GM18502 (cell line): Measurements from ENCODE around the gene SMAP2.
"Not testable (repeated sequence)": the region's sequence is repeated elsewhere in the genome, so short reads cannot be mapped to it uniquely, and the experiment has no call there.

Experiments used
- ATAC-seq: cut with Tn5 transposase; IDR thresholded peaks from one replicate; pipeline ENCODE4 v1.9.1; 2021; ENCODE audit warnings: mild to moderate bottlenecking; ENCODE audit not compliant: unreplicated experiment, poor library complexity

Gene SMAP2

GRCh38 chr1:40373323-40374283 is at the start of gene SMAP2:
TSS of gene SMAP2 (plus strand) at chr1:40373727. CDS start at chr1:40374121, 394 bp downstream.
- peak; percentile 73 for ATAC-seq

DNA sequence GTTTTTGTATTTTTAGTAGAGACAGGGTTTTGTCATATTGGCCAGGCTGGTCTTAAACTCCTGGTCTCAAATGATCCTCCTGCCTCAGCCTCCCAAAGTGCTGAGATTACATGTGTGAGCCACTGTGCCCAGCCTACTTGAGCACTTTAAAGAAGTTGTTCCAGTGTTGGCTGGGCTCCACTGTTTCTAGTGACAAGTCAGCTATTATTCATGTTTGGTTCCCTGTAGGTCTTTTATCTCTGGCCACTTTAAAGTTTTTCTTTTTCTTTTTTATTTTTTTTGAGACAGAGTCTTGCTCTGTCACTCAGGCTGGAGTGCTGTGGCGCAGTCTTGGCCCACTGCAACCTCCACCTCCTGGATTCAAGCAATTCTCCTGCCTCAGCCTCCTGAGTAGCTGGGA is 42.1 kb upstream of the SMAP2 start:
- not testable (repeated sequence) for ATAC-seq

- ATAC-seq, result no peak
Measured at GRCh38 chr1:40332695-40333094, 40.8 kb upstream of the SMAP2 start.

DNA sequence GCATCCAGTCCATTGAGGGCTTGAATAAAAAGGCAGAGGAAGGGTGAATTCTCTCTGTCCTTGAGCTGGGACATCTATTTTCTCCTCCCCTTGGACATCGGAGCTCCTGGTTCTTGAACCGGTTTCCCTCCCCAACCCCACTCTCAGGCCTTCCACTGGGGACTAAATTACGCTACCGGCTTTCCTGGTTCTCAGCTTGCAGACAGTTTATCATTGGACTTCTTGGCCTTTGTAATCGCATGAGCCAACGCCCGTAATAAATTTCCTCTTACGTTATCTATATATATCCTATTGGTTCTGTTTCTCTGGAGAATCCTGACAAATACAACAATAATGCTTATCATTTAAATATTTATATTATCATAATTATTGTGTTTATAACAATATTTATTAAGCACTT is 36.1 kb upstream of the SMAP2 start:
- ATAC-seq, result no peak

- peak; percentile 65 for ATAC-seq
Measured at GRCh38 chr1:40338745-40339419, 34.6 kb upstream of the SMAP2 start.

DNA sequence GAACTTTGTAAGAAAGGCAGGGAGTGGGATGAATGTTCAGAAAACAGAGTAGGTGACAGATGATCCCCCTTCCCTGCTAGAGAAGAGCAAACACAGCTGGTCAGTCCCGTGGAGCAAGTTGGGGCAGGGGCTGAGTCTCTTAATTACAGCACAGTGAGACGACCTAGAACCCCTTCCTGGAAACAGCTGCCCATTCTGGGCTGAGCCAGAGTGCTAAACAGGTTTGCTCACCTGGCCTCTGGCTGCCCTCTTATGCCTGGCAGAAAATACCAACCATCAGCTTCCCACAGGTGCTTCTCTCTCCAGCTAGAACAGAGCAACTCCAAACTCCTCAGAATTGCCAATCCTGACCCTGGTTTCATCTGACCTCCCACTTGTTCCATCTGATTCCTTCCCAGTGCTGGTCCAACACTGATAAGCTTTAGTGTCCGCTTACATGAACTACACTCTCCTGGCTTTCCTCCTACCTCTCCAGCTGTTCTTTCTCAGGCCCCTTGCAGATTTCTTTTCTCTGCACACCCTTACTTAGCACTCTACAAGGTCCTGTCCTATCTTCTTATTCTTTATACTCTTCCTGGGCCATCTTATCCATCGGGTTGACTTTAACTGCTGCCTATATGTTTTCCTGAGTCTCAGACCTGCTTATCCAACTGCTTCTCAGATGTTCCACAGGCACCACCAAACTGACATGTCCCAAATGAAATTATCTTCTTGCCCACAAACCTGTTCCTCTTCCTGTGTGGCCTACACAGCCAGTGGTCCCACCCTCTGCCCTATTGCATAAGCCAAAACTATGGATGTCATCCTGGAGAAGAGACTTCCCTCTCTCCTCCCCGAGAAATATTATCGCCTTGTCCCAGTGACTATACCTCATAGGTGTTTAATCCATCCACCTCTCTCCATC is 33.9 kb upstream of the SMAP2 start:
- ATAC-seq, result no peak

GRCh38 chr1:40341491-40342380 is 31.8 kb upstream of the SMAP2 start:
- ATAC-seq, result no peak

DNA sequence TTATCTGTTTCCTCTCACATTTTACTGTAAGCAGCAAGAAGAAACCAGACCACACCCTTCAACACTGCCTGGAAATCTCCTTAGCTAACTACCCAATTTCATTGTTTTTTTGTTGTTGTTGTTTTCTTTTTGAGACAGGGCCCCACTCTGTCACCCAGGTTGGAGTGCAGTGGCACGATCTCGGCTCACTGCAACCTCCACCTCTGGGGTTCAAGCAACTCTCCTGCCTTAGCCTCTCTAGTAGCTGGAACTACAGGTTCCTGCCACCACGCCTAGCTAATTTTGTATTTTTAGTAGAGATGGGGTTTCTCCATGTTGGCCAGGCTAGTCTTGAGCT is 31.2 kb upstream of the SMAP2 start:
- not testable (repeated sequence) for ATAC-seq

- no peak for ATAC-seq
Measured at GRCh38 chr1:40344597-40344996, 28.9 kb upstream of the SMAP2 start.

DNA sequence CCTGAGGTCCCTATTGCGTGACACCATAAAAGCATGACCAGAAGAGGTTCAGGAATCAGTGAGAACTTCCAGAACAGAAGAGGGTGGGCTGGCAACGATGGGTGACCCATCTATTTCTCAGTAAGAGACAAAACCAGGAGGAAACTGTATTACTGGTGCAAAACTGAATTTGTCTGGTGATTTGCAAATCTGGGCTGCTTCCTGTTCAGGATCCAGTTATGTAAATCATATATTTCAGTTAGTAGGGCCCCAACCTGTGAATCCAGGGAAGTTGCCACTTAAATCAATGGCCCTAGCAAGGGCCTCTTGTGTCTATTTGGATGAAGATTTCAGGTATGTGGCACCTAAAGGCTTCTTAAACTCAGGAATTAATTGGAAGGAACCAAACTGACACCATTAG is 23.1 kb upstream of the SMAP2 start:
- no peak for ATAC-seq

DNA sequence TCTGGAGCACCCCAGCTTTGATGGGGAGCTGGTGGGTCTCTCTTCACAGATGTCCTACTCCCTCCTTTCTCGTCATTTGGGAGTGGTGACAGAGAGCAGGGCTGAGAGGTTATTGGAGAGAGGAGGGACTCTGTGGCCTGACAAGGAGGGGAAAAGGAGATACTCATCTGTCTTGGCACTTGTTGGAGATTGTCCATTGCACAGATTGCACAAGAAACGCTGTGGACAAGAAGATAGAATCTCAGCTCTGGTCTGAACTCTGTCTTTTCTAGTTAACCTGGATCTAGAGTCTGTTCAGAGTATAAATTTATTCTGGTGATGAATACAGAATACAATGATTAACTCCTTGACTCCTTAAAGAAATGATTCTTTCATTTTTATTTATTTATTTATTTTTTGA is 22.4 kb upstream of the SMAP2 start:
- ATAC-seq, result no peak

DNA sequence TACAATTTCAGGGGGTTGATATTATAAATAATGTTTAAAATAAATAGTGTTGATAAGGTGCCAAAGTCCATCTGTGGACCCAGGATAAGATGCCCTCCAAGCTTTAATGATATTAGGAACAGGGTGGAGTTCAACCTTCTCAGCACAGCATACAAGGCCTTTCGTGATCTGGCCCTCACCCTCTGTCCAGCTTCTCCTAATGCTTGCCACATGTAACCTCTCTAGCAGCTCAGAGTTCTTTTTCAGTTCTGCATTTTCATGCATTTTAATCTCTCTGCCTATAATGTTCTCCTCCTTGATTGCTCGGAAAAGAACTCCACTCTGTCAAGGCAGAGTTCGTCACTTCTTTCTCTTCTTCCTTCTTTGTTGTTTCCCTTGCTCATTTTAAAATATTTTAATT is 21.4 kb upstream of the SMAP2 start:
- no peak for ATAC-seq

DNA sequence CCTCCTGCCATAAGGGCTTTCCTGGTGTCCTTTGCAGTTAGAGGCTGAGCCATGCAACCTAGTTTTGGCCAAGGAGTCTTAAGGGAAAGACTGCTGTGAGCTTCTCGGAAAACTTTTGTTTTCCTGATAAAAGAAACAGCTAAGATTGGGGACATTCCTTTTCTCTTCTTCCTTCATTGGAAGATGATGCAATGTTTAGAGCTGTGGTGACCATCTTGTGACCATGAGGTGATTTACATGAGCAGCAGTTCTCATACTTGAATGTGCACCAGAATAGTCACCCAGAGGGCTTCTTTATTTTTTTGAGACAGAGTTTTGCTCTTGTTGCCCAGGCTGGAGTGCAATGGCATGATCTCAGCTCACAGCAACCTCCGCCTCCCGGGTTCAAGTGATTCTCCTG is 20.4 kb upstream of the SMAP2 start:
- ATAC-seq, result no peak

GRCh38 chr1:40357625-40358024 is 15.9 kb upstream of the SMAP2 start:
- no peak for ATAC-seq

- ATAC-seq, result no peak
Measured at GRCh38 chr1:40360631-40361030, 12.9 kb upstream of the SMAP2 start.

DNA sequence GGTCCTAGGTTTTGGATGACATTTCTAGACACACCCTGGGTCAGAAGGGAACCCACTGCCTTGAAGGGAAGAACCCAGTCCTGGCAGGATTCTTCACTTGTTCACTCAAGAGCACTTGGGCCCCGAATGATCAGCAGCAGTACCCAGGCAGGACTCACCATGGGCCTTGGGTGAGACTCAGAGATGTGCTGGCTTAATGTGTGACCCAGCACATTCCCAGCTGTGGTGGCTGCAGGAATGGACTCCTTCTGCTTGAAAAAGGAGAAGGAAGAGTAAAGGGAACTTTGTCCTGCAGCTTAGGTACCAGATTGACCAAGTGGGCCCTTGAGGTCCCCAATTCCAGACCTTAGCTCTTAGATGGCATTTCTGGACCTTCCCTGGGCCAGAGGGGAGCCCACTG is 12.3 kb upstream of the SMAP2 start:
- no peak for ATAC-seq

DNA sequence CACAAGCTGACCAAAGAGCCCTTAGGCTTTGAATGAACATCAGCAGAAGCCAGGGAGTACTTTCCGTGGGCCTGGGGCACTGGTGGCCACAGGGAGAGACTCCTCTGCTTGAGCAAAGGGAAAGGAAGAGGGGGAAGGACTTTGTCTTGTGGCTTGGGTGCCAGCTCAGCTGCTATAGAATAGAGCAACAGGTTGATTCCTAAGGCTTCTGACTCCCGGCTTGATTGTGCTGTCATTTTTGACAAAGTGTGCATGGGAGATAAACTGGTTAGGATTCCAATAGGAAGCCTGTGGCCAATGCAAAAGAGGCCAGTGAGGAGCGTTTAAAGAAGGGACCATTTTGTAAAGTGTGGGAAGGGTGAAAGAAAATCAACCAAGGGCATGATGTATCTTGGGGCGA is 11.9 kb upstream of the SMAP2 start:
- no peak for ATAC-seq

GRCh38 chr1:40362199-40362598 is 11.3 kb upstream of the SMAP2 start:
- ATAC-seq, result no peak

DNA sequence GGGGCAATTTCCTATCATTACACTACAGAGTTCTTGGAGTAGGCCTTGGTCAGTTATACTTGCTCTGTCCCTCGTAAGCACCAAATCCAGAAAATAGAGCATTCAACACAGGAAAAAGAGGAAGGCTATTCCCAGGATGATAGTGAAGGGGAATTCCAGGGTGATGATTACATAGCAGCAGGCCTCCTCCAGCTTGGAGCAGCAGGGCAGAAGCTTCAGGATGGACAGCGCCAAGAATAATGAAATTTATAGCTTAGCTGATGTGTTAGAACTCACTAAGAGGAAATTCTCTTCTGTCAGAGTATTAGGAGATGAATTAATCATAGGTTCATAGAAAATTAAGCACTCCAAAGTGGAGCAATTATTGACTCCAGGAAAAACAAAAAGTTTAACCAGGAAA is 10.8 kb upstream of the SMAP2 start:
- ATAC-seq, result no peak

DNA sequence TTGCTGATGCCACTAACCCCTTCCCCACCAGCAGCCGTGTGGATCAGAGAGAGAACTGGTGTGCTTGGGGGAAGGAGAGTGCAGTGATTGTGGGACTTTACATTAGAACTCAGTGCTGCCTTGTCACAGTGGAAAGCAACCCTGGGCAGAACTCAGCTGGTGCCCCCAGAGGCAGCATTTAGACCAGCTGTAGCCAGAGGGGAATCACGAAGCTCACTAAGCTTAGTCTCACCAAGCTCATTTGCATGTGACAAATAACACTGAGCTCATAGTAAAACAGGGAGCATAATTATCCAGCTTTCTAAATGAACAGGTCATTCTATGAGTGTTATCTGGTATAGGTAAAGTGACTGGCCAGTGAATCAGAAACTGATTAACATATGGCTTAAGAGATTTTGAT is 9.8 kb upstream of the SMAP2 start:
- peak; percentile 95 for ATAC-seq
